GM21390 (cell line): ENCODE results near the gene SEC24C.

Experiments used
- ATAC-seq: cut with Tn5 transposase; IDR thresholded peaks from one replicate; pipeline ENCODE4 v1.9.1; 2021; ENCODE audit not compliant: unreplicated experiment

Gene SEC24C

DNA sequence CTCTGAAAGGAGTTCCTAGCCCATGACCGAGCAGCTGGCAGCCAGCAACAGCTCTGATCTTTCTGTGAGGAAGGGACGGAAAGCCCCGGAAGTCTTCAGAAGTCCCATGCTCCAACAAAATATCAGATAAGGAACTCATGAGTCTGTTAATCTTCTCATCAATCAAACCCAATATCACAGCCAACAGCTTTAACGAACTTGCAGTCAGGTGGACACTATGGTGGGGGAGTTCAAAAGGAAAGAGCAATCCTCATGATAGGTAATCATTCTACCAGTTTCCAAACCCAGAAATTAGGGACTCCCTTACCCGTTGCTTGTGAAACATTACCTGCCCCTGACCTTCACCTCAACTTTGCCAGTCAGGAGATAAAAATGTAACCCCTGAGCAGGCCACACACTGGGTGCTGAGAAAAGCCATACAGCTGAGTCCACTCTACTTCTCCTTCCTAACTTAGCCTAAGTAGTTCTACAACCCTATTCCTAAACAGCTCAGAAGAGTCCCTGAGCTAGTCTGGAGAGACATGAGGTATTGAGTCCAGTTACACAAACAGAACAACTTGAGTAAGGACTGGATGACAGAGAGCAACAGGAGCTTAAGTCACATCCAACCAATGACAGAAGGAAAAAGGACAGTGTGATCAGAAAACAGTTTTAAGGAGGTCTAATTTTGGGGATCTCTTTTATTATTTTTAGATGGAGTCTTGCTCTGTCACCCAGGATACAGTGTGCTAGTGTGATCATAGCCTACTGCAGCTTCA lies 65.1 kb downstream of the SEC24C start:
- ATAC-seq: no peak

DNA sequence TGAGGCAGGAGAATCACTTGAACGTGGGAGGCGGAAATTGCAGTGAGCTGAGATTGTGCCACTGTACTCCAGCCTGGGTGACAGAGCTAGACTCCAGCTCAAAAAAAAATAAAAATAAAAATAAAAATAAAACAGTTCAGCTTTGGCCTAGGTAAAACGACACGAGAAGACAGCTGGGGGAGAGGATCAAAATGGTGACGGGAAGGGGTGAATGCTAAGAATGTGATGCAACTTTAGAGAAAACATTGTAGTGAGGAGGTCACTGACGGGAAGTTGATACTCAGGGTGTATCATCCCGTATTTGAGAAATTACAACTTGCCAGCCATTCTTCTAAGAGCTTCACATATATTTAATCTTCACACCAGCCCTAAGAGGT lies 66.2 kb downstream of the SEC24C start:
- no peak for ATAC-seq

DNA sequence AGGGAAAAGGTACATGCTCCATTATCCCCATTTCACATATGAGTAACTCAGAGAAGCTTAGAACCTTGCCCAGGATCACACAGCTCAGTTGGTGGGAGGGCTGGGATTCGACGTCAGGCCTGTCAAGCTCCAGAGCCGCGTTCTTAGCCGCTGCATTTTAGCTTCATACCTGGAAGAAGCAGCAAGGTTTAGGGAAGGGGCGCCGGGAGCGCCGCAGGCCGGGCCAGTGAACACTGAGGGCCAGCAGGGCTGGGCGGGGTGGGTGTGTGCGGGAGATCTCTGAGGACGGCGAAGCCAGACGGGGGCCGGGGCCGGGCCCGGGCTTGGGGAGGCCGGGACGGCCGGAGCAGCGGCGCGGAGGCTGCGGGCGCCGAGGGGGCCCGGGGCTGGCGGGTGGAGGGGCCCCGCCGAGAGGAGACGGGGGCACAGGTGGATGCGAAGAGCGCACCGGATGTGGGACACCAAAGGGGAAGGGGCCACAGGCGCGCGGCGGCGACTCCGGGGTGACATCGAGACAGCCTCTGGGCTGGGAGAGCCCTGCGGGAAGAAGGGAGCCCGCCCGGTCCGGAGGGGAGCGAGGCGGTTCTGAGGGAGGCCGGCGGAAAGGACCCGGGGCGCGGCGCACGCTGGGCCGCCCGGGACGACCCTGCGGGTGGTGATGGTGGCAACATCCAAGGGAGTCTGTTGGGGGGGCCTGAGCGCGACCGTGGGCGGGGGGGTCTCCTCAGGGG lies 66.7 kb downstream of the SEC24C start:
- peak; percentile 27 for ATAC-seq

DNA sequence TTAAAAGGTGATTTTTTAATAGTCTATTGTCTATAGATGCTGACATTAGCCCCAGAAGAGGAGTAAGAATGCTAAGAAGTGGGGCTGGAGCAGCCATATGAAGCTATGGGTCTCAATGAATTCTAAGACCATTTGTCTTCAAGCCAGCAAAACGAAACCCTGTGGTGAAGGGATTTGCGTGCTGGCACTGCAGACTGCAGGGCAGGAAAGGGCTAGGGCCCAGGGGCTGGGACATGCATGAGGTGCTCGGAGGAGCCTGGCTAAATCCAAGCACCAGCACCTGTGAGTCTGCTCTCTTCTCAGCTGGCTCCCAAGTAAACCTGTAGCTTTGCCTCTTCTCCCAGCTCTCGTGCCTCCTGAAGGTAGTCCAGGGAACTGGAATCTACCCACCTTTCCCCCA lies 68.5 kb downstream of the SEC24C start:
- ATAC-seq: no peak

DNA sequence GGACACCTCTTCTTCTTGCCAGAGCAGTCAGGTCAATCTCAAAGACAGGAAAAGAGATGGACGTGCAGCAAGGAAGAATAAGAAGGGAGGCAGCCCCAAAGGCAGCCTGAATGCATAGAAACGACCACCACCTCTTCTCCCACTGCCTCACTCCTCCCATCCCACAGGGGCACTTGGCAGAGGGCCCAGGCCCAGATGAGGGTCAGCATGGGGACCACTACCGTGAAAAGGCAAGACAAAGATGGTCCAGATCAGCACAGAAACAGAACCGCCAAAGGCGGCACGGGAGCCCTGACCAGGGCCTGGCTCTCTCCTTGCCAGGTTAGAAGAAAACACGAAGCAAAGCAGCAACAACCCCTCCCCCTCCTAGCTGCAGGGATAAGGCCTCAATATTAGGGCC lies 69.2 kb downstream of the SEC24C start:
- ATAC-seq: no peak

DNA sequence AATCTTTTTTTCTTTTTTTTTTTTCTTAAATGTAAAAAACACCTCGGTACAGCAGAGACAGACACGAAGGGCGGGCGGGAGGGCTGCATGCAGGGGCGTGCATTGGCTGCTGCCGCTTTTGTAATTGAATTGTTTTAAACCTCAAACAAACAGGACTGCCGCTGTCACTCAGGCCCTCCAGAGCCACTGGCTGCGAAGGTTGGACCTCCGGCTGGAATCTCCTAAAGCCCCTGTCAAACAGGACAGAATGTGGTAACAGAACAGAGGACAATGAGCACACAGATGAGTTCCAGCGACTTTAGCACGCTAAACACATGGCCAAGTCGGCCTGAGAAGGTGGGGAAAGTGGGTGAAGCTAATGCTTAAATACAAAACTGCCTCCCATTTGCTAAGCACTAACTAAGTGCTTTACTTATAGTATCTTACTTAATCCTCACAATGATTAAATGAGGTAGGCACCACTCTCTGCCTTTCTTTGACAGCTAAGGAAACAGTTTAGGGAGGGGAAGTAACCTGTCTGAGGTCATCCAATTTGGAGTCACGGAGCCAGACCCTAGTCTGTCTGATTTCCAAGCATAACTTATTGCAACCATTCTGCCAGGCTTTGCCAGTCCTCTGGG lies 70.2 kb downstream of the SEC24C start:
- ATAC-seq: no peak

DNA sequence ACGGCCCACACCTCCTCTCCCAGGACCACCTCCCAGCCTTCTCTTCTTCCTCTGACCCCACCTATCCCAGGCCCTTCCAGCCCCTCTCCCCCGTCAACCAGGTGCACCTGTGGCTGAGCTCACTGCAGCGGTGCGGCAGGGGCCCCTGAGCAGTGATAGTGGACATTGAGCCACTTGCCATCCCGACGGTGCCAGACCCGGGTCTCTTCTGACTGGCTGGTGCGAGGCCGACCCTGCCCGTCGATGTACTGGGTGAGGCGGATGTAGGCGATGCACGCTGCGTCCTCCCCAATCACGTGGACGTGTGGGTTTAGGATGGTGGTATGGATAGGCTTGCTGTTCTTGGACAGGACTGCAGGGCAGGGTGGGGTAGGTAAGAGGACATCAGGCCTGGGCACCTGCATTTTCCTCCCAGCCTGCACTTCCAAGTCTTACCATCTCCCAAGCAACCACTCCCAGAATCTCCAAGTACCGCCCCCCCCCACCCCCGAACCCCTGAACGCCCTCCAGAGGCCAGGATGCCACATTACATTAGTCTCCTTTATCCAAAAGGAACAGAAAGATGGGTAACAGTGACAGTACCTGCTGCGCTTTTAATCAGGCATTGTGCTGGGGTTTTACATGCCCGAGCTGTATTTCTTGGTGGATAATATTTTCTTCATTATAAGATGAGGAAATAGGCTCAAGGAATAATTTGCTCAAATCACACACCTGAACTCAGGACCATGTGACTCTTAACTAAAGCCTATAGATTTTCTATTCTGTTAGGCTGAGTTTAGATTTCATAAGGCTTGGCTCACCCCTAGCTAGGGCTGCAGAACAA lies 70.9 kb downstream of the SEC24C start:
- no peak for ATAC-seq

DNA sequence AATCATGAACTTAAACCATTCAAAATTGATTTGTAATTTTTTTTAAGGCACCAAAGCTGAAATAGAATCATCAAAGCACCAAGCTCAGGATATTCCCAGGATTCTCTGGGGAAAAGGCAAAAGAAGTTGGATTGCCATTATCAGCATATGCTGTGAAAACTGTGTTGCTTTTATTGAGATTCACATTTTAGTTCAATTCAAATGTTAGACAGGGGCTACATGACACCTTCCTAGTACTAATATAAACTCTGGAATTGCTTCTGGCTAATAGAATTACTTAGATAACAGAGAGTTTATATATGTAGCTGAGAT lies 71.5 kb downstream of the SEC24C start:
- no peak for ATAC-seq

DNA sequence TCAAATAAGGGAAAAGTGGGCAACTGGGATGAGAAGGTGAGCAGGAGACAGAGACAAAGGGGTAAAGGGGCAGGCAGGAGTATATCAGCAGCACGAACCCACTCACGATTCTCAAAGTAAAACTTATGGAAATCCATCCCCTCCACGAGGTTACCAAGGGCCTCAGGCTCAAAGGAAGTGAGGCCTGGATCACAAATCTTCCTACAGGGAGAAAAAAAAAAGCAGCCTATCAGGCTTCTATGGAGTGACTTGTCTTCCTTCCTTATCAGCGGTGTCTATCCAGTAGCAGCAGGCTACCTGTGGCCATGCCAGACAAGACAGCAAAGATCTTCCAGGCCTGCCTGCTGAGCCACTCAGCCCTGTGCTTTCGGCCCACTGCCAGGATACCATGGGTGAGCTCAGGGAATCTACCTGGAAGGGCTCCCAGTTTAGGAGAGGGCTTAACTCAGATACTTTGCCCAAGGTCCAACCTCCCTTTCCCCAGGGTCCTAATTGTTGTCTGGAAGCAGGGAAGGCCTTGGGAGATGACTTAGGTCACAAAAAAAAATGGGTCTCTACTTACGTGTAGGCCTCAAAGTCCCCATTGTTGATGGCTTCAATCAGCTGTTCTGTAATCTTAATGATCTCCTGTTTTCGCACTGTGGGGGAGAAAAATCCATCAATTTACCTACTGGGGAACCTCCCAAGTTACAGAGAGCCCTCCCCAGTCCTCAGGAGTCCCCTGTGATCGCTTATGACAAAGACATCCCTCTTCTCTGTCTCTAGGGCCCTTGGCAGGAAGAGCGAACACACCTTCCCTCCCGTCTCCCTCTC lies 73.0 kb downstream of the SEC24C start:
- no peak for ATAC-seq

DNA sequence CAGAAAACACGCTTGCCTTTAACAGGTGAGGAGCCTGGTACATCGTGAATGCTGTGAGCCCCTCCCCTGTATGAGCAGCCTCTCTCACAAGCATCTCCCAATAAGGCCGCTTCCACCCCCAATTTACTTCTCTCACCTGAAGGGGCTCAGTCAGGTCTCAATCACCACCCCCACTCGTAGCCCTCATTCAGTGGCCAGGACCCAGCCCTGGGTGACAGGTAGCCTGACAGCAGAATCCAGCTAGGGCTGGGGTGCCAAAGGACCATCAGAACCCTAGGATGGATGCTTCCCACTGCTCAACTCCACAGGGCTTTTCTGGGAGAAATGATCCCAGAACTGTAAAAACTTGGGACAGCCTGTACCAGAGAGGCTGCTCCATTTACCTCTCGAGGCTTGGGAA lies 73.7 kb downstream of the SEC24C start:
- no peak for ATAC-seq

DNA sequence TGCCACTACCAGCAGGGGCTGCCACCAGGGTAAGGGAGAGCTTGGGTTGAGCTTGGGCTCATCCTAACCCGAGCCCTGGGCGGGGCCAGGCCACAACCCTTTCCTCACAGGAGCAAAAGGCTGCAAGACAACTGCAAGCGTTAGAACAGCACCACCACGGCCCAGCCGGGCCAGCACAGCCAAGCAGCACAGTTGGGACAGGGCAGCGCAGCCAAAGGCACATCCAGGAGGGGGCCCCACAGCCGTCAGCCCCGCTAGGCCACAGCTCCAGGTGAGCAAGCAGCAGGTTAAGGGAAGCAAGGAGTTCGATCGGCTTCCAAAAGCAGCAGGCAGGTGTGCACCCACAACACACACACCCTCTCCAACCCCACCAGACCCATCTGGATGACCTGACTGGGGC lies 74.2 kb downstream of the SEC24C start:
- ATAC-seq: no peak

DNA sequence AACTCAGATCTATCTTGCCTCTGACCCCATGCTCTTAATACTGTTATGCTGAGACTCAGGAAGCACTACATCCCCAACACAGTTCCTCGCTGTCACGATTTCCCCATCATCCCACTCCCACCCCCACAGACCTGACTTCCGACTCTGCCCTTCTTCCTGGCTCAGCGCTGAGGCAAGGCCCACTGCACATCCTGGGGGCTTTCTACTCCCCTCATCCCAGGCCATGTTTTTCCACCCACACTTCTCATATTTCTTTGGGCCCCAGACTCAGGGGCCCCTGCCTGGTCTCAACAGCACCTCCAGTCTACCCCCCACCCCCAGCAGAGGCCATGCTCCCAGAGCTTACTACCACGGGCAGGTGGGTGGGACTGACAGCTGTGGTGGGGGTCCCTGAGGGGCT lies 74.9 kb downstream of the SEC24C start:
- ATAC-seq: no peak

DNA sequence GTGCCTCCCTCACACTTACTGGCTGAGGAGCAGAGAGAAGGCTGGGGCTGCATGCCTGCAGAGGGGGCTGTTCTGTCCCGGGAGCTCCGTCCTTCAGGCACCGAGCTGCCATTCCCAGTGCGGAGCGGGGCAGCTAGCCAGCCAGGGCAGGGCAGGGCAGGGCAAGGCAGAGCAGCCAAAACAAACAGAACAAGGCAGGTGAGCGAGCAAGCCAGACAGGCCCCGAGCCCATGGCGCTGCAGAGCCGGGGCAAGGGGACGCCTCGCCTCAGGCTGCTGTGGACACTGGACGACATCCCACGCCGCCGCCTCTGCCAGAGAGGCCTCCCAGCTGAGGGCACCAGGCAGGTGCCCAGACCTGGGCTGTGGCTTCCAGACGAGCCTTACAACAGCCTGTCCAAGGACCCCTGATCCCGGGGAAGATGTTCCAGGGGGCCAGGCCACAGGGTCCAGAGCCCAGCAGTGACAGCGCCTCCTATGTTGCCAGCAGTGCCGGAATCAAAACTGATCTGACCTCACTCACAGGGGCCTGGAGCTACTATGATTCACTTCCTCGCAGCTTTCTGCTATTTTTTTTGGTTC lies 75.4 kb downstream of the SEC24C start:
- ATAC-seq: no peak
